Liver (tissue), 9 donors: ENCODE measurements around the gene CC2D2A. TPM values are rescaled to one million over a fixed set of nuclear protein-coding genes. Genes with fewer than 3 reads are reported as not detected.
A peak's percentile ranks its signal among the peaks of the same experiment; 100 is the strongest.

ENCODE experiments used
- DNase-seq: peaks from one replicate; pipeline ENCODE4 v3.0.0-alpha.2; 2017; ENCODE audit warnings: low spot score
- H3K27ac ChIP-seq, 2 donors: one replicate each; pipeline ENCODE4 v1.7.0; 2013; ENCODE audit warnings: inconsistent platforms in 2 of 2, low read length in 2 of 2, control low read depth in 1 of 2, low read depth in 1 of 2, mild to moderate bottlenecking in 1 of 2
- H3K27me3 ChIP-seq, 4 donors: one replicate each; pipeline versions ENCODE4 v1.6.1 to v1.7.0; 2013; ENCODE audit warnings: low read length in 3 of 4, inconsistent platforms in 1 of 4, mild to moderate bottlenecking in 1 of 4, moderate library complexity in 1 of 4; ENCODE audit not compliant: control insufficient read depth in 4 of 4, insufficient read depth in 4 of 4
- H3K36me3 ChIP-seq, 4 donors: one replicate each; pipeline versions ENCODE4 v1.6.1 to v1.7.0; 2013; ENCODE audit warnings: low read length in 3 of 4, mild to moderate bottlenecking in 3 of 4, low read depth in 1 of 4, moderate library complexity in 1 of 4; ENCODE audit not compliant: control insufficient read depth in 4 of 4, insufficient read depth in 3 of 4
- H3K4me1 ChIP-seq, 4 donors: one replicate each; pipeline versions ENCODE4 v1.6.1 to v1.7.0; 2013; ENCODE audit warnings: low read length in 3 of 4, mild to moderate bottlenecking in 3 of 4, moderate library complexity in 1 of 4; ENCODE audit not compliant: control insufficient read depth in 4 of 4, insufficient read depth in 4 of 4
- H3K4me3 ChIP-seq, 3 donors: one replicate each; pipeline versions ENCODE4 v1.6.1 to v1.7.0; 2013; ENCODE audit warnings: low read length in 3 of 3, control low read depth in 1 of 3, low read depth in 1 of 3, mild to moderate bottlenecking in 1 of 3
- H3K9ac ChIP-seq, 2 donors: one replicate each; pipeline ENCODE4 v1.7.0; 2013; ENCODE audit warnings: low read length in 2 of 2, mild to moderate bottlenecking in 2 of 2, moderate library complexity in 2 of 2, control low read depth in 1 of 2, low read depth in 1 of 2
- H3K9me3 ChIP-seq, 4 donors: one replicate each; pipeline versions ENCODE4 v1.6.1 to v1.7.0; 2013; ENCODE audit warnings: low read length in 3 of 4; ENCODE audit not compliant: control insufficient read depth in 4 of 4
- ATF3 ChIP-seq: IDR thresholded peaks from 2 replicates; pipeline ENCODE4 v1.6.1; 2016; ENCODE audit warnings: antibody characterized with exemption
- EGR1 ChIP-seq, 2 donors: IDR thresholded peaks; 2 replicates each; pipeline ENCODE4 v1.6.1; 2016 to 2018; ENCODE audit warnings: antibody characterized with exemption in 2 of 2, low read depth in 2 of 2
- FOXA1 ChIP-seq: IDR thresholded peaks from 2 replicates; pipeline ENCODE4 v1.6.1; 2016; ENCODE audit warnings: antibody characterized with exemption
- FOXA2 ChIP-seq: IDR thresholded peaks from 2 replicates; pipeline ENCODE4 v1.6.1; 2016; ENCODE audit warnings: antibody characterized with exemption
- HNF4A ChIP-seq, 2 donors: conservative IDR thresholded peaks; 2 replicates each; pipeline ENCODE4 v1.6.1; 2016; ENCODE audit warnings: antibody characterized with exemption in 2 of 2, mild to moderate bottlenecking in 2 of 2
- HNF4G ChIP-seq: IDR thresholded peaks from 2 replicates; pipeline ENCODE4 v1.6.1; 2016; ENCODE audit warnings: antibody characterized with exemption
- JUND ChIP-seq, 2 donors: IDR thresholded peaks; 2 replicates each; pipeline ENCODE4 v1.6.1; 2016; ENCODE audit warnings: antibody characterized with exemption in 2 of 2
- MAX ChIP-seq: IDR thresholded peaks from 2 replicates; pipeline ENCODE4 v1.6.1; 2016; ENCODE audit warnings: antibody characterized with exemption
- NR2F2 ChIP-seq: IDR thresholded peaks from 2 replicates; pipeline ENCODE4 v1.6.1; 2016; ENCODE audit warnings: antibody characterized with exemption
- RAD21 ChIP-seq, 2 donors: IDR thresholded peaks; 2 replicates each; pipeline ENCODE4 v1.6.1; 2016; ENCODE audit warnings: antibody characterized with exemption in 2 of 2, mild to moderate bottlenecking in 2 of 2
- RXRA ChIP-seq, 2 donors: IDR thresholded peaks; 2 replicates each; pipeline ENCODE4 v1.6.1; 2017 to 2018; ENCODE audit warnings: antibody characterized with exemption in 2 of 2, mild to moderate bottlenecking in 1 of 2
- SP1 ChIP-seq: IDR thresholded peaks from 2 replicates; pipeline ENCODE4 v1.6.1; 2018; ENCODE audit warnings: antibody characterized with exemption, mild to moderate bottlenecking
- TAF1 ChIP-seq: conservative IDR thresholded peaks from 2 replicates; pipeline ENCODE4 v1.6.1; 2016; ENCODE audit warnings: antibody characterized with exemption, mild to moderate bottlenecking
- YY1 ChIP-seq: IDR thresholded peaks from 2 replicates; pipeline ENCODE4 v1.6.1; 2016; ENCODE audit warnings: antibody characterized with exemption, mild to moderate bottlenecking
- WGBS: extraction: QIAGEN DNeasy Blood & Tissue Kit; methylation state at CpG from one replicate; pipeline ENCODE4 v1.1.7; 2013; 5-methylcytosine and 5-hydroxymethylcytosine counted together
- polyA plus RNA-seq, 2 donors: library from polyadenylated mRNA; stranded (reverse) in 1 of 2; unstranded in 1 of 2; fragments of 200-250 nt in 1 of 2; fragments of >200 nt in 1 of 2; fragmentation: Nextera tagmentation in 1 of 2; extraction: Ambion mirVana in 1 of 2; gene quantifications; one replicate each; pipeline versions ENCODE4 v1.2.1 to v1.2.3, GENCODE V29; 2013 to 2015
- total RNA-seq, 2 donors: library from RNA; depleted of rRNA; stranded (reverse); fragments of >200 nt; gene quantifications; one replicate each; pipeline ENCODE4 v1.2.3, GENCODE V29; 2014
- TF ChIP-seq, protein P1 (sequence below): IDR thresholded peaks from 2 replicates; pipeline ENCODE4 v1.6.1; 2016; ENCODE audit warnings: antibody characterized with exemption, mild to moderate bottlenecking
- TF ChIP-seq, protein P2 (sequence below): IDR thresholded peaks from 2 replicates; pipeline ENCODE4 v1.6.1; 2016; ENCODE audit warnings: antibody characterized with exemption
- donor health status: healthy.
- donor health status: healthy.
- donor health status: healthy.
- donor health status: healthy.
- donor health status: healthy.

Gene CC2D2A
- total and polyA plus RNA-seq, 4 donors = 2.3 to 3.8 (median 2.9) TPM

DNA sequence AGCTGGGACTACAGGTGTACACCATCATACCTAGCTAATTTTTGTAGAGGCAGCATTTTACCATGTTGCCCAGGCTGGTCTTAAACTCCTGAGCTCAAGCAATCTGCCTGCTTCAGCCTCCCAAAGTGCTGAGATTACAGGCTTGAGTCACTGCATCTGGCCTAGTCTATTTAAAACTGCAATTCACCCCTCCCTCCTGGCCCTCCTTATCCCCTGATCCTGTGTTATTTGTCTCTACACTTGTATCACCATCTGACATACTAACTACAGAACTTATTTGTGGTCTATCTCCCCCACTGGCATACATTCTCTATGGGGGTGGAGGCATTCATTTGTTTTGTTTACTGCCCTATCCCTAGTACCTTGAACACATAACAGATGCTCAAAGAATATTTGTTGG is 23.7 kb downstream of the CC2D2A start (continued):
- TF ChIP-seq, protein P1, sequence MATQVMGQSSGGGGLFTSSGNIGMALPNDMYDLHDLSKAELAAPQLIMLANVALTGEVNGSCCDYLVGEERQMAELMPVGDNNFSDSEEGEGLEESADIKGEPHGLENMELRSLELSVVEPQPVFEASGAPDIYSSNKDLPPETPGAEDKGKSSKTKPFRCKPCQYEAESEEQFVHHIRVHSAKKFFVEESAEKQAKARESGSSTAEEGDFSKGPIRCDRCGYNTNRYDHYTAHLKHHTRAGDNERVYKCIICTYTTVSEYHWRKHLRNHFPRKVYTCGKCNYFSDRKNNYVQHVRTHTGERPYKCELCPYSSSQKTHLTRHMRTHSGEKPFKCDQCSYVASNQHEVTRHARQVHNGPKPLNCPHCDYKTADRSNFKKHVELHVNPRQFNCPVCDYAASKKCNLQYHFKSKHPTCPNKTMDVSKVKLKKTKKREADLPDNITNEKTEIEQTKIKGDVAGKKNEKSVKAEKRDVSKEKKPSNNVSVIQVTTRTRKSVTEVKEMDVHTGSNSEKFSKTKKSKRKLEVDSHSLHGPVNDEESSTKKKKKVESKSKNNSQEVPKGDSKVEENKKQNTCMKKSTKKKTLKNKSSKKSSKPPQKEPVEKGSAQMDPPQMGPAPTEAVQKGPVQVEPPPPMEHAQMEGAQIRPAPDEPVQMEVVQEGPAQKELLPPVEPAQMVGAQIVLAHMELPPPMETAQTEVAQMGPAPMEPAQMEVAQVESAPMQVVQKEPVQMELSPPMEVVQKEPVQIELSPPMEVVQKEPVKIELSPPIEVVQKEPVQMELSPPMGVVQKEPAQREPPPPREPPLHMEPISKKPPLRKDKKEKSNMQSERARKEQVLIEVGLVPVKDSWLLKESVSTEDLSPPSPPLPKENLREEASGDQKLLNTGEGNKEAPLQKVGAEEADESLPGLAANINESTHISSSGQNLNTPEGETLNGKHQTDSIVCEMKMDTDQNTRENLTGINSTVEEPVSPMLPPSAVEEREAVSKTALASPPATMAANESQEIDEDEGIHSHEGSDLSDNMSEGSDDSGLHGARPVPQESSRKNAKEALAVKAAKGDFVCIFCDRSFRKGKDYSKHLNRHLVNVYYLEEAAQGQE = no peak
- TF ChIP-seq EGR1 (IDR thresholded peaks at IDR 0.05; ENCODE audit: low read depth in 2 of 2) (no peak), RXRA (IDR thresholded peaks at IDR 0.05) (no peak), ATF3 (no peak), NR2F2 (no peak), RAD21 (IDR thresholded peaks at IDR 0.05) (no peak), TAF1 (no peak), MAX (no peak), FOXA2 (no peak), HNF4G (no peak)

DNA sequence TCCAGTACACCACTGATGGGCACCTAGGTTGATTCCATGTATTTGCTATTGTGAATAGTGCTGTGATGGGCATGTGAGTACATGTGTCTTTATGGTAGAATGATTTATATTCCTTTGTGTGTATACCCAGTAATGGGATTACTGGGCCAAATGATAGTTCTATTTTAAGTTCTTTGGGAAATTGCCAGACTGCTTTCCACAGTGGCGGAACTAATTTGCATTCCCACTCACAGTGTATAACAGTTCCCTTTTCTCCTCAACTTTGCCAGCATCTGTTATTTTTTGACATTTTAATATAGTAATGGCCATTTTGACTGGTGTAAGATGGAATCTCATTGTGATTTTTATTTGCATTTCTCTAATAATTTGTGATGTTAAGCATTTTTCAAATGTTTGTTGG is 25.9 kb downstream of the CC2D2A start:
- Histone ChIP-seq H3K27me3 (no peaks in the 10 kb centered on the region), H3K9me3 (peaks cover 0 to 3% (median 0%) of the 10 kb centered on the region in 4 donors), H3K4me1 (no peaks in the 10 kb centered on the region), H3K36me3 (no peaks in the 10 kb centered on the region), H3K9ac (no peak overlapping the region), H3K27ac (no peak overlapping the region), H3K4me3 (no peak overlapping the region)
- DNase-seq = no peak
- TF ChIP-seq YY1 (peak; percentile 18), RXRA (IDR thresholded peaks at IDR 0.05) (no peak), HNF4A (conservative IDR thresholded peaks at IDR 0.05) (no peak), MAX (no peak)
- TF ChIP-seq, protein P1 = no peak
- 90% methylated on average over 1 of the region's 1 CpG for WGBS

DNA sequence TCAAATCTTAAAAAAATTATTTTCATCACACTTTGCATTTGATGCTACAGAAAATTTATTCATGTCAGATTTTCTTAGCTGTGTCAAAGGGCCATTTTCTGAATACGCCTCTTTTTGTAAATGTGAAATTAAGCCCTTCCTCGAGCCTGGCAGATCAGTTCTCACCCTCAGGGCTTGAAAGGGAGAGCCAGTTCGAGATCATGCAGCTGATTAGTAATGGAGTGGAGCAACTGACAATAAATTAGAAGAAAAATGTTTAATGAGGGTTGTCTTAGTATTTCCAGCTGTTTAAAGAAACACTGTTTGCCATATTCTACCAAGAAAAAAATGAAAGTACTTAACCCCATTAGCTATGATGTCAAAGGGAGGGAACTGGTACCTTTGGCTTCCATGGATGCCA is 28.7 kb downstream of the CC2D2A start:
- Histone ChIP-seq H3K9me3 (peaks cover 0 to 3% (median 0%) of the 10 kb centered on the region in 4 donors), H3K27me3 (no peaks in the 10 kb centered on the region), H3K4me1 (no peaks in the 10 kb centered on the region), H3K9ac (no peak overlapping the region), H3K4me3 (no peak overlapping the region), H3K27ac (no peak overlapping the region), H3K36me3 (no peaks in the 10 kb centered on the region)
- TF ChIP-seq SP1 (no peak), NR2F2 (no peak), JUND (IDR thresholded peaks at IDR 0.05) (no peak), FOXA1 (no peak), TAF1 (no peak)
- TF ChIP-seq, protein P2, sequence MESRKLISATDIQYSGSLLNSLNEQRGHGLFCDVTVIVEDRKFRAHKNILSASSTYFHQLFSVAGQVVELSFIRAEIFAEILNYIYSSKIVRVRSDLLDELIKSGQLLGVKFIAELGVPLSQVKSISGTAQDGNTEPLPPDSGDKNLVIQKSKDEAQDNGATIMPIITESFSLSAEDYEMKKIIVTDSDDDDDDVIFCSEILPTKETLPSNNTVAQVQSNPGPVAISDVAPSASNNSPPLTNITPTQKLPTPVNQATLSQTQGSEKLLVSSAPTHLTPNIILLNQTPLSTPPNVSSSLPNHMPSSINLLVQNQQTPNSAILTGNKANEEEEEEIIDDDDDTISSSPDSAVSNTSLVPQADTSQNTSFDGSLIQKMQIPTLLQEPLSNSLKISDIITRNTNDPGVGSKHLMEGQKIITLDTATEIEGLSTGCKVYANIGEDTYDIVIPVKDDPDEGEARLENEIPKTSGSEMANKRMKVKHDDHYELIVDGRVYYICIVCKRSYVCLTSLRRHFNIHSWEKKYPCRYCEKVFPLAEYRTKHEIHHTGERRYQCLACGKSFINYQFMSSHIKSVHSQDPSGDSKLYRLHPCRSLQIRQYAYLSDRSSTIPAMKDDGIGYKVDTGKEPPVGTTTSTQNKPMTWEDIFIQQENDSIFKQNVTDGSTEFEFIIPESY = no peak
- WGBS = 91% methylated on average over 3 of the region's 3 CpGs
- no peak for DNase-seq
